OCI-LY1 (cell line): ENCODE results near the gene PER2.

Experiments
- EZH2 ChIP-seq: fragments of 200-600 bp; sonication (generic), shearing (Covaris generic); IDR thresholded peaks from 2 replicates; pipeline ENCODE4 v1.8.0; 2017; ENCODE audit warnings: borderline replicate concordance, mixed run types, mild to moderate bottlenecking, antibody characterized with exemption, low read length, moderate library complexity, mixed read lengths
- TF ChIP-seq, protein P1 (sequence below): fragments of 200-600 bp; sonication (generic), shearing (Covaris generic); IDR thresholded peaks from 2 replicates; pipeline ENCODE4 v1.5.1; 2017; ENCODE audit warnings: mild to moderate bottlenecking, antibody characterized with exemption, low read length, moderate library complexity, mixed read lengths

GRCh38 chr2:238238311-238238765 lies 50.1 kb downstream of the PER2 start:
- TF ChIP-seq, protein P1, sequence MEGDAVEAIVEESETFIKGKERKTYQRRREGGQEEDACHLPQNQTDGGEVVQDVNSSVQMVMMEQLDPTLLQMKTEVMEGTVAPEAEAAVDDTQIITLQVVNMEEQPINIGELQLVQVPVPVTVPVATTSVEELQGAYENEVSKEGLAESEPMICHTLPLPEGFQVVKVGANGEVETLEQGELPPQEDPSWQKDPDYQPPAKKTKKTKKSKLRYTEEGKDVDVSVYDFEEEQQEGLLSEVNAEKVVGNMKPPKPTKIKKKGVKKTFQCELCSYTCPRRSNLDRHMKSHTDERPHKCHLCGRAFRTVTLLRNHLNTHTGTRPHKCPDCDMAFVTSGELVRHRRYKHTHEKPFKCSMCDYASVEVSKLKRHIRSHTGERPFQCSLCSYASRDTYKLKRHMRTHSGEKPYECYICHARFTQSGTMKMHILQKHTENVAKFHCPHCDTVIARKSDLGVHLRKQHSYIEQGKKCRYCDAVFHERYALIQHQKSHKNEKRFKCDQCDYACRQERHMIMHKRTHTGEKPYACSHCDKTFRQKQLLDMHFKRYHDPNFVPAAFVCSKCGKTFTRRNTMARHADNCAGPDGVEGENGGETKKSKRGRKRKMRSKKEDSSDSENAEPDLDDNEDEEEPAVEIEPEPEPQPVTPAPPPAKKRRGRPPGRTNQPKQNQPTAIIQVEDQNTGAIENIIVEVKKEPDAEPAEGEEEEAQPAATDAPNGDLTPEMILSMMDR = no peak
- no peak for TF ChIP-seq EZH2
